Activated naive CD4-positive, alpha-beta T cell treated with anti-CD3 and anti-CD28 coated beads, Interleukin-2, amount 50 U/mL, for 72 hours (primary cell): Measurements from ENCODE around the gene RTKN2. TPM values are rescaled to one million over a fixed set of nuclear protein-coding genes. Genes with fewer than 3 reads are reported as not detected.

Source experiments
- ATAC-seq, 2 donors: fragments of 150-1000 bp; cut with Tn5 transposase; 2 replicates each; pipeline ENCODE4 v1.10.0; 2021; ENCODE audit warnings: mild to moderate bottlenecking in 2 of 2, moderate library complexity in 2 of 2
- DNase-seq, 2 donors: peaks; one replicate each; pipeline ENCODE4 v3.0.0; 2021 to 2022; ENCODE audit warnings: low spot score in 2 of 2
- H3K27ac Mint-ChIP-seq, 2 donors: one replicate each; pipeline ENCODE4 v1.8.0; 2022; ENCODE audit warnings: mild to moderate bottlenecking in 2 of 2, mixed read lengths in 2 of 2
- H3K36me3 Mint-ChIP-seq, 2 donors: one replicate each; pipeline ENCODE4 v1.8.0; 2022; ENCODE audit warnings: mixed read lengths in 2 of 2
- H3K9me3 Mint-ChIP-seq, 2 donors: one replicate each; pipeline ENCODE4 v1.8.0; 2022; ENCODE audit warnings: mixed read lengths in 2 of 2
- total RNA-seq, 2 donors: library from RNA; stranded (reverse); gene quantifications; one replicate each; pipeline ENCODE4 v1.2.3, GENCODE V29; 2022

Gene RTKN2
- total RNA-seq, 2 donors from 2014 or later: 9.2 to 10.0 TPM

- ATAC-seq: no peak
- H3K9me3 Mint-ChIP-seq: peaks cover 11 to 45% of the 10 kb centered on the region in 2 donors
- DNase-seq: no peak
- H3K36me3 Mint-ChIP-seq: peaks cover 18 to 64% of the 10 kb centered on the region in 2 donors
- peak overlapping the region in 1 of 2 donors; percentile 10 for H3K27ac Mint-ChIP-seq
Observed at GRCh38 chr10:62172465-62172864, 96.2 kb downstream of the RTKN2 start.

- peak overlapping the region in 1 of 2 donors; percentile 10 for H3K27ac Mint-ChIP-seq
- H3K9me3 Mint-ChIP-seq: peaks cover 11 to 38% of the 10 kb centered on the region in 2 donors
- no peak for ATAC-seq
- no peak for DNase-seq
- peaks cover 18 to 63% of the 10 kb centered on the region in 2 donors for H3K36me3 Mint-ChIP-seq
Observed at GRCh38 chr10:62171791-62172190, 96.9 kb downstream of the RTKN2 start.

- ATAC-seq (no peak), DNase-seq (no peak)
- peaks cover 15 to 52% of the 10 kb centered on the region in 2 donors for H3K36me3 Mint-ChIP-seq
- H3K27ac Mint-ChIP-seq: no peak overlapping the region
- peaks cover 11 to 31% of the 10 kb centered on the region in 2 donors for H3K9me3 Mint-ChIP-seq
Observed at GRCh38 chr10:62170732-62171131, 97.9 kb downstream of the RTKN2 start.

GRCh38 chr10:62166331-62167131 is 102.1 kb downstream of the RTKN2 start:
- ATAC-seq: no peak
- H3K36me3 Mint-ChIP-seq: peaks cover 0 to 15% of the 10 kb centered on the region in 2 donors
- H3K27ac Mint-ChIP-seq: no peak overlapping the region
- DNase-seq: no peak
- peaks cover 0 to 1% of the 10 kb centered on the region in 2 donors for H3K9me3 Mint-ChIP-seq

GRCh38 chr10:62165803-62166202 is 102.8 kb downstream of the RTKN2 start:
- DNase-seq (no peak), ATAC-seq (no peak)
- H3K27ac Mint-ChIP-seq: no peak overlapping the region
- H3K36me3 Mint-ChIP-seq: peaks cover 0 to 10% of the 10 kb centered on the region in 2 donors
- no peaks in the 10 kb centered on the region for H3K9me3 Mint-ChIP-seq

GRCh38 chr10:62163024-62163423 is 105.6 kb downstream of the RTKN2 start:
- DNase-seq (no peak), ATAC-seq (no peak)
- no peaks in the 10 kb centered on the region for H3K9me3 Mint-ChIP-seq
- H3K36me3 Mint-ChIP-seq: peaks cover 0 to 5% of the 10 kb centered on the region in 2 donors
- no peak overlapping the region for H3K27ac Mint-ChIP-seq

- Mint-ChIP-seq H3K27ac (no peak overlapping the region), H3K36me3 (peaks cover 0 to 5% of the 10 kb centered on the region in 2 donors), H3K9me3 (no peaks in the 10 kb centered on the region)
- DNase-seq (no peak), ATAC-seq (no peak)
Observed at GRCh38 chr10:62162261-62162981, 106.2 kb downstream of the RTKN2 start.

- Mint-ChIP-seq H3K27ac (no peak overlapping the region), H3K36me3 (peaks cover 0 to 7% of the 10 kb centered on the region in 2 donors), H3K9me3 (peaks cover 0 to 12% of the 10 kb centered on the region in 2 donors)
- ATAC-seq (no peak), DNase-seq (no peak)
Observed at GRCh38 chr10:62159351-62159750, 109.3 kb downstream of the RTKN2 start.

GRCh38 chr10:62157601-62158000 is 111.0 kb downstream of the RTKN2 start:
- Mint-ChIP-seq H3K9me3 (peaks cover 0 to 12% of the 10 kb centered on the region in 2 donors), H3K36me3 (peaks cover 0 to 7% of the 10 kb centered on the region in 2 donors), H3K27ac (no peak overlapping the region)
- DNase-seq: no peak
- no peak for ATAC-seq

- peaks cover 0 to 12% of the 10 kb centered on the region in 2 donors for H3K9me3 Mint-ChIP-seq
- H3K27ac Mint-ChIP-seq: no peak overlapping the region
- H3K36me3 Mint-ChIP-seq: peaks cover 0 to 26% of the 10 kb centered on the region in 2 donors
- no peak for ATAC-seq
- DNase-seq: no peak
Observed at GRCh38 chr10:62155054-62155680, 113.5 kb downstream of the RTKN2 start.

- peaks cover 0 to 12% of the 10 kb centered on the region in 2 donors for H3K9me3 Mint-ChIP-seq
- H3K36me3 Mint-ChIP-seq: peaks cover 0 to 26% of the 10 kb centered on the region in 2 donors
- no peak for DNase-seq
- ATAC-seq: no peak
- no peak overlapping the region for H3K27ac Mint-ChIP-seq
Observed at GRCh38 chr10:62154231-62154630, 114.4 kb downstream of the RTKN2 start.

- no peak overlapping the region for H3K27ac Mint-ChIP-seq
- H3K36me3 Mint-ChIP-seq: peaks cover 0 to 26% of the 10 kb centered on the region in 2 donors
- ATAC-seq (no peak), DNase-seq (no peak)
- H3K9me3 Mint-ChIP-seq: peaks cover 0 to 12% of the 10 kb centered on the region in 2 donors
Observed at GRCh38 chr10:62153191-62153590, 115.5 kb downstream of the RTKN2 start.

- no peak overlapping the region for H3K27ac Mint-ChIP-seq
- H3K9me3 Mint-ChIP-seq: peaks cover 0 to 4% of the 10 kb centered on the region in 2 donors
- DNase-seq (no peak), ATAC-seq (no peak)
- peaks cover 0 to 19% of the 10 kb centered on the region in 2 donors for H3K36me3 Mint-ChIP-seq
Observed at GRCh38 chr10:62149621-62150020, 119.0 kb downstream of the RTKN2 start.

- DNase-seq (no peak), ATAC-seq (no peak)
- peaks cover 0 to 9% of the 10 kb centered on the region in 2 donors for H3K9me3 Mint-ChIP-seq
- H3K36me3 Mint-ChIP-seq: peaks cover 0 to 27% of the 10 kb centered on the region in 2 donors
- peak overlapping the region in 1 of 2 donors; percentile 24 for H3K27ac Mint-ChIP-seq
Observed at GRCh38 chr10:62148155-62148554, 120.5 kb downstream of the RTKN2 start.

- H3K36me3 Mint-ChIP-seq: peaks cover 0 to 35% of the 10 kb centered on the region in 2 donors
- H3K27ac Mint-ChIP-seq: no peak overlapping the region
- peaks cover 0 to 16% of the 10 kb centered on the region in 2 donors for H3K9me3 Mint-ChIP-seq
- ATAC-seq (no peak), DNase-seq (no peak)
Observed at GRCh38 chr10:62147425-62147824, 121.2 kb downstream of the RTKN2 start.

- peaks cover 9 to 18% of the 10 kb centered on the region in 2 donors for H3K9me3 Mint-ChIP-seq
- DNase-seq (no peak), ATAC-seq (no peak)
- H3K36me3 Mint-ChIP-seq: peaks cover 5 to 7% of the 10 kb centered on the region in 2 donors
- H3K27ac Mint-ChIP-seq: no peak overlapping the region
Observed at GRCh38 chr10:62136931-62137330, 131.7 kb downstream of the RTKN2 start.

GRCh38 chr10:62133618-62134017 is 135.0 kb downstream of the RTKN2 start:
- H3K27ac Mint-ChIP-seq: no peak overlapping the region
- ATAC-seq: peak; percentile 16 to 91
- peaks cover 18 to 24% of the 10 kb centered on the region in 2 donors for H3K9me3 Mint-ChIP-seq

More at GRCh38 chr10:62133618-62134017, 135.0 kb downstream of the RTKN2 start:
- peaks cover 10 to 13% of the 10 kb centered on the region in 2 donors for H3K36me3 Mint-ChIP-seq
- no peak for DNase-seq
